HG02884 (cell line): Measurements from ENCODE around the gene PELO.
A peak's percentile ranks its signal among the peaks of the same experiment; 100 is the strongest.

Experiments used
- ATAC-seq: cut with Tn5 transposase; IDR thresholded peaks from one replicate; pipeline ENCODE4 v1.9.1; 2021; ENCODE audit warnings: mild to moderate bottlenecking, moderate library complexity; ENCODE audit not compliant: unreplicated experiment

The PELO gene

DNA sequence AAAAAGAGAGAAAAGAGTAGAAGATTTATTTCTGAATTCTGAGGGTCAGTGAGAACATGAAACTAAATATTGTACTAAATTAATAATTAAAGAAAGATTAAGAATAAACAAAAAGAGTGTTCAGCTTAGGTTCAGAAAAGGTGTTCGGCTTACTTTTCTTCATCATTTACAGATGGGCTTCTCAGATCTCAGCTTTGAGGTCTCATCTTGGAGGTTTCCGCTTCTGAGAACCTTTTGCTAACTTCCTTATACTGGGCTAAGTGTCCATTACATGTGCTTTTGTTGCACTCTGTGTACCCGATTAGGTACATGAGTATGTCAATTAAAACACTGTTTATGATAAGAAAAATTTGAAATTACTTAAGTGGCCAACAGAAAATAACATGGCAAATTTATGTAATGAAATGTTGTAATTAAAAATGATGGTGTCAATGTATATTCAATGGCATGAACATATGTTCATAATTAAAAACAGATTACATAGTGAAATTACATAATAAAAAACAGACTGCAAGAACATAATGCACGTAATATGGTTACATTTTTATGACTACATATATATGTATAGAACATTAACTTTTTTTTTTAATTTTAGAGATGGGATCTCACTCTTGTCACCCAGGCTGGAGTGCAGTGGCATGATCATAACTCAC, 17.3 kb upstream of the PELO start:
- ATAC-seq = no peak

- peak; percentile 86 for ATAC-seq
Measured at GRCh38 chr5:52771343-52772039, 16.2 kb upstream of the PELO start.

DNA sequence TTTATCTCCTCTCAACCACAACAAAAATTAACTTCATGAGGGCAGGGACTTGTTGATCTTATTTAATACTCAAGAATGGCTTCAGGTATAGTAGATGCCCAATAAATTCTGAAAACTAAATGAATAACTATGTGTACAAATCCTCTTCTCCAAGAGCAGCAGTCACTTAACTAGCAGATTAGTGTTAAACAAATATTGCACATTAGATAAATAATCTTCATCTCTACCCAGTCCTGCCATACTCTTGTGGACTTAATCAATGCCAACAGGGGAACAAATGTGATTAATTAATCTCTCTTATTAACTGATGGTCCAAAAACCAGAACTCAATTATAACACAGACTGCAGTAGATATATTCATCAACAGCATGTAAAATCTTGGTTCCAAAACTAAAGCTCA, 15.0 kb upstream of the PELO start:
- ATAC-seq = no peak

GRCh38 chr5:52773342-52773741, 14.4 kb upstream of the PELO start:
- no peak for ATAC-seq

DNA sequence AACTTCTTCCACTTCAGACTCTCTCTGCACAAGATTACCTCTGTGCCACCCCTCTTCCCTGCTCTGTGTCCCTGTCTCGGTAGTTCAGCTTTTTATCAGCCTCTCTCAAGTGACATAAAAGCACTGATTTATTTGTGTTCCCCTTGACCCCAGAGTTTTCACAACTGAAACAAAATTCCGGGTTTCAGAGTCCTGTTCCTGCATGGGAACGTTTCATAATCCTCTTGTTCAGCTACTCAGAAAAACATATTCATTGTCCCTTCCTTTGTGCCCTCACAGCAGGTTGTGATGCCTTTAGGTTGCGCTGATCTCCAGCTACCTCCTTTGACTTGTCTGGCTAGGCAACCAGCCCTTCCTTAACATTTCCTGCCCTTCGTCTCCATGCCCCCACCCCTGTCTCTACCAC, 13.7 kb upstream of the PELO start:
- ATAC-seq = no peak

- ATAC-seq = no peak
Measured at GRCh38 chr5:52776116-52776515, 11.6 kb upstream of the PELO start.

DNA sequence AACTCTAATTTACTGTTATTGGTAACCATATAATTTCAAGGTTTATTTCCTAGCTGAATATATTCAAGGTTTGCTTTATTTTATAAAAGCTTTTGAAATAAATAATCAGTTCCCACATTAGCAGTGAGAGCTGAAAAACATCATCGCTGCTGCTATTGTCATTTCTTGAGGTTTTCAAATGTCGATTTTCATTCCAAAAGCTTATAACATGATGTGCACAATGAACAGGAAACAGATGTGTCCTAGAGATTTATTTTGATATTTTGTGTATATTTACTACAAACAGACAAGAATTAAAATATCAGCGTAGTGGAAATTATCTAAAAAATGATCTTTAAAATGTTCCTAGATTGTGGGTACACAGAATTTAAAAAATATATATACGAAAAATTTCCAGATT, 10.5 kb upstream of the PELO start:
- ATAC-seq = no peak

DNA sequence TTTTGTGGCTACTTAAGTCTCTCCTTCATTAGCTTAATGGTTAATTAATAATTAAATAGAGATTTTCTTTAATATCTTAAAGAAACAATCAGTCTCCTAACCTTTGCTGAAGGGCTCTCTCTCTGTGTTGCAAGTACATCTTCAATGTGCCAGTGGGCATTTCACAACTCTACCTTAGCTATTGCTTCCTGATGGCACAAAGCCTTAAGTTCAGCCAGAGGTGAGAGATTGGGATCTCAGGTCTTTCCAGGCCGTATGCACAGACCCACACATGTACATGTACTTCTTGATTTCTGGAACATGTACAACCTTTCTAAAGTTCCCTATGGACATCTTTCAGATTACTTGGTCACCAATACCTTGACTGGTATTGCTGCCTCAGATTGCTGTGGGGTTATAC, 8.9 kb upstream of the PELO start:
- ATAC-seq = no peak

DNA sequence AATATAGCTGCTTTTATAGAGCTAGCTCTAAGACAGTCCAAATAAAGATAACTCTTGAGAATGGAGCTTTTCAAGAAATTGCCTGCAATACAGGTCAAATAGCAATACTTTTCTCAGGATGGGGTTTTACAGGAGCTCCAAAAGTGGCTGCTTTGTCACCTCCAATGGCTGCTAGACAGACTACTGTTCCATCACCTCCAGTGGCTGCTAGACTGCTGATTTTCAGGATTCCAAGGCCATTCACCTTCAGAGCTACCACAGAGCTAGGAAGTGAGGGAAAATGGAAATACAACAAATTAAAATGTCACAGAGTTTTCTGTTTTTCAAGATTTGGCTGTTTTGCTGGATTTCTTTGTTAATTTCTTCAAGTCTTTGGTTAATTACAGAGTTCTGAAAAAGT, 8.5 kb upstream of the PELO start:
- ATAC-seq = no peak

GRCh38 chr5:52783226-52783959, 4.3 kb upstream of the PELO start:
- ATAC-seq = no peak

- no peak for ATAC-seq
Measured at GRCh38 chr5:52784737-52785136, 3.0 kb upstream of the PELO start.

DNA sequence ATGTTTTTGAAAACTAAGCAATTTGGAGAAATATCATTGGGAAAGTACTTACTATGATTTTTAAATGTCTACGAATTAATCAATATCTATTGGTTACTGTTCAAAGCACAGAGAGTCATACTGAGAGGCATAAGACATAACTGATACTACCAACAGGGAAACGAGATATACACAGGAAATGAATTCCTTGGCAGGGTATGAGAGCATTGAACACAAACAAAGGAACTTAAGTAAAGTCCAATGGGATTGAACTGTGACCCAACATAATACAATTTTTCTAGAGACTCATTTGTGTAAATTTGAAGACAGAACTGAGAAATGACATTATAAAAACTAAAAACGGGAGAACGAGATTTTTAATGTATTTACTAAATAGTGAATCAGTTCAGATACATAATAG, 1.3 kb upstream of the PELO start:
- no peak for ATAC-seq

DNA sequence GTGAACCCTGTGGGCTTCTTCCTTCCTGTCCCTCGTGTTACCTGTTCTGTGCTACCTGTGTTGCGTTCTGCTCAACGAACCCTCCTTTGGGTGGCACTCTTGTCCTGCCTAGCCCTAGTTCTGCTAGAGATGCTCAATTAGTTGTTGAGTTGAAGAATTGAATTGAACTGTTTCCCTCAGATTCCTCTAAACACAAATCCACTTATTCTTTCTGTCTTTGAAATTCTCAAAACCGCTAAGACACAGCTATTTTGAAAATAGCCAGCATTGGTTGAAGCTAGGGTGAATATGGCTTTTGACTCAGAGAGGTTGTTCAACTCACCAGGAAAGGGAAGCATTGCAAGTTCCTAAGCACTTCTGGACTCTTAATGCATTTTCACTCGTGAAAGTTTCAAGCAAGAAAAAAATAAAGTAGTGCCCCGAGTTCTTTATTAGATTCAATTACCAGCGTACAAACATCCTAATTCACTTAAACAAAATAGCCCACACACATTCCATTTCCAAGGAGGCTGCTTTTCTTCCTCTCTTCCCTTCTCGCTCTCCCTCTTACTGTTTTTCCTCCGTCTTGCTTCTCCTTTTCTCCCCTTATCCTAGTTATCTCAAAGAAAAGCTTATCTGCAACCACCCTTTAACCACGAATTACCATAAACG, 642 bp upstream of the PELO start:
- peak; percentile 32 for ATAC-seq

DNA sequence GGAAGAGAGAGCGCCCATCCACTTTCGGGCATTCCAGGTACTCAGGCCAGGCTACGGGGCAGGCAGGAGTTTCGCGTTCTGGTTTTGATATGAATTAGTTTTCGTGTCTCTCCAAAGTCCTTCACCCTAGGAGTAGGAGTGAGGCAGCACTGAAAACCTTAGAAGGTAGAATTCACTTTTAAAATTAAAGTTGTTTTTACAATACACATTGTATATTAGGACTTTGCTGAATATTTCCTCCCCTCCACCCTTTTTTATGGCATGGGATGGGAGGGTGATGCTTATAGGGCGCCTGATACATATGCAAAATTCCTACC, 747 bp downstream of the PELO start:
- no peak for ATAC-seq

DNA sequence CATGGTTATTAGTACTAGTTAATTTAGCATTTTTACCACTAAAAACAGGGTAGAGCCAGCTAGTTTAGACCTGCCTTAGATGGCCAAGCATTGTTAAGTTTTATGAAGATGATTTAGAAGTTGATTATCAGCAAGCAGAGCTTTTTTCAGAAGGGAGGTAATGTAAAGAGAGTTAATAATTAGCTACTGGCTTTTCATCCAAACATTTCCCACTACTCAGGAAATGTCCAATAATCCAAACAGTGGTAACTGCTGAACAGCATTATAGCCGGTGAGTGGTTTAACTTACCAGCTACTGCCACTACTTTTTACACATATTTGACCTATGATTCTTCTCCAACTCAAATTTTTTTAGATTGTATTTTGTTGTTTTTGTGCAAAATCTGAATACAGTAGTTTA, 1.7 kb downstream of the PELO start:
- no peak for ATAC-seq

DNA sequence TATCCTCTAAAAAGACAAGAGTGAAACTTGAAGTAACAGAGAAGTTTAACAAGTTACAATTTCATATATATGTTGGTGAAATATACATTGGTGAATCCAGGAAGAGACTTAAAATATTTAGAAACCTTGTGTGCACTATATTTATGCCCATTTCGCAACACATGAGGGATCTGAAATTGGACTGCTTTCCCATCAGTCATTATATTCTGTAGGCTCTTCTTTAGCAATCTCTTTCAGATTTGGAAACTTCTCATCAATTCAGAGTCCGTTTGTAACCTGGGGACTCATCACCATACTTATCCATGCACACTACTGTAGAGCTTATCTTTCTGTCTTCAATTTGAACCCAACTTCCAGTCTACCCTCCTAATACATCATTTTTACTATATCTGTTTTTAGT, 2.1 kb downstream of the PELO start:
- no peak for ATAC-seq

GRCh38 chr5:52791366-52791765, 3.6 kb downstream of the PELO start:
- ATAC-seq = no peak

- no peak for ATAC-seq
Measured at GRCh38 chr5:52794519-52794918, 6.8 kb downstream of the PELO start.

DNA sequence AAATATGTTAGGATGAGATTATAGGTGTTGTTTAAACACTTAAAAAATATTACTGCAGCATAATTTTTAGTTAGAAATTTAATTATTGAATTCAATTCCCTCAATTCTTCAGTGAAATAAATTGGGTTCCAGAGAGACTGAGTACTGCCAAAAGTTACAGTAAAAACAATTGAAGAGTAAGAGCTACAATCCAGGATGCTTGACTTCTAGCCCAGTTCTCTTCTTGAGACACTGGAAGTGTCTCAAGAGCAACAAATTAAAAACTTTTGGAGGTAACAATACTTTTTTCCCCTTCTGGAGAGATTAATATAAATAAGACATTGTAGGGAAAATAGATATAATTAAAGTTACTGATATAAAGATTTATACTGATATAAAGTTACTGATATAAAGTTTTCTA, 8.3 kb downstream of the PELO start:
- ATAC-seq = no peak

DNA sequence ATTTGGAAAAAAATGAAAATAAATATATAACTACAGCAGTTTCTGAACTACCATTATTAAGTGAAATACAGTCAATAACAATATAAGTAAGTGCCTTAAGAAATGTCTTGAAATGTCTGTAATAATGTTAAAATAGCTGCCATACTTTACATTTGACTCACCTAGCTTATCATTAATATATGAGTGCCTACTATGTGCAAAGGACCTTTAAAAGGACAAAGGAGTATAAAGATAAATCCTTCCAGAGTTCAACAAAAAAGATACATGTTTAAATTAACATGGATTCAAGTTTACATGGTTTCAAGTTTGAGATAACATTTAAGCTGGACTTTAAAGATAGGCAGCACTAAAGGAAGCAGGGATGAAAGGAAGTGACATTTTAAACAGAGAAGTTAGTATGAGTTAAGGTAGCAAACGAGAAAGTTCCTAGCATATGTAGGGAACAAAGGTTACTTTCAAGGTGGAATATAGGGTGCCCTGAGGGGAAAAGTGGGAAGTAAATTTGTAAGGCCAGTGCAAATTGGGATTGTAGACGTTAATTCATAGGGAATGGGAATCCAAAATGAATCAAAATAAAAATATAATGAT, 8.9 kb downstream of the PELO start:
- no peak for ATAC-seq

DNA sequence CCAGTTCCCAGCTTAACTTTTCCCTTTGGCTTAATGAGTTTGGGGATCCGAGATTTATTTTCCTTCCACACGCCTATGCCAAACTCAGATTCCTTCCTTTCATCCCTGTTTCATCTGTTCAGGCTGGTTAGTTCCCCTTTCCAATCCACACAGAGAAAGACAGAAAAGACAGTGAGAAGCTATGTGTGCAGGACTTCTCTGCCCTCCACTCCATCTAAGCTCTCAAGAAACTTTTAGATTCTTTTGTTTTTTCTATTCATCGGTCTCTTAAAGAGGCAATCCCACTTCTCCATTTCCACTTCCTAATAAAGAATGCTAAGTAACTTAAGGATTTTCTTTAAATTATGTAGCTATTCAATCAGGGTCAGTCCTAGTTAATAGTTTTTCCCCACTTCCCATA, 11.2 kb downstream of the PELO start:
- no peak for ATAC-seq
